Epithelial cell of esophagus (primary cell): ENCODE results near the gene STAM2.
"Not testable (repeated sequence)": the region's sequence is repeated elsewhere in the genome, so short reads cannot be mapped to it uniquely, and the experiment has no call there.

ENCODE experiments used
- DNase-seq: peaks from one replicate; pipeline ENCODE4 v3.0.0; 2010; ENCODE audit warnings: low read depth
- H3K4me3 ChIP-seq: 2 replicates; pipeline ENCODE4 v1.5.1; 2011; ENCODE audit warnings: mild to moderate bottlenecking, low read length, control low read depth
- TF ChIP-seq, protein P1 (sequence below): IDR thresholded peaks from 2 replicates; pipeline ENCODE4 v1.5.1; 2011; ENCODE audit warnings: low read depth, mild to moderate bottlenecking, low read length, control low read depth, inconsistent platforms; ENCODE audit not compliant: insufficient read depth; ENCODE audit errors: missing control alignments

The STAM2 gene

DNA sequence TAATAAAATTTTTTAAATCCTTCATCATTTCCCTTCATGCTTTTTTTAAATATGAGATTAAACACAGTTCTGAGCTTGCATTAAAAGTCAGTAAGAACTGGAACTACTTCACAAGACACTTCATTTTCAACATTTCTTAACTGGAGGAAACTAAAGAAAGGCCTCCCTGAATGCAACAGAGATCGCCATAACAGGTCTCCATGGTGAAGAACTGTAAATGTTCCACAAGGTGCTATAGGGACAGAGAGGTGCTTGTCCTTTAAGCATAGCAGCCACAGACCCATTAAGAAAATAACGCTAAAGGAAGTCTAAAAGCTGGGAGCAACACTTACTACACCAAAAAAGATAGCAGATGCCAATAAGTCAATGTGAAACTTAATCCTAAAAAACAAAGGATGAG is 8.5 kb downstream of the STAM2 start:
- no peak for DNase-seq
- H3K4me3 ChIP-seq: no peak overlapping the region
- TF ChIP-seq, protein P1, sequence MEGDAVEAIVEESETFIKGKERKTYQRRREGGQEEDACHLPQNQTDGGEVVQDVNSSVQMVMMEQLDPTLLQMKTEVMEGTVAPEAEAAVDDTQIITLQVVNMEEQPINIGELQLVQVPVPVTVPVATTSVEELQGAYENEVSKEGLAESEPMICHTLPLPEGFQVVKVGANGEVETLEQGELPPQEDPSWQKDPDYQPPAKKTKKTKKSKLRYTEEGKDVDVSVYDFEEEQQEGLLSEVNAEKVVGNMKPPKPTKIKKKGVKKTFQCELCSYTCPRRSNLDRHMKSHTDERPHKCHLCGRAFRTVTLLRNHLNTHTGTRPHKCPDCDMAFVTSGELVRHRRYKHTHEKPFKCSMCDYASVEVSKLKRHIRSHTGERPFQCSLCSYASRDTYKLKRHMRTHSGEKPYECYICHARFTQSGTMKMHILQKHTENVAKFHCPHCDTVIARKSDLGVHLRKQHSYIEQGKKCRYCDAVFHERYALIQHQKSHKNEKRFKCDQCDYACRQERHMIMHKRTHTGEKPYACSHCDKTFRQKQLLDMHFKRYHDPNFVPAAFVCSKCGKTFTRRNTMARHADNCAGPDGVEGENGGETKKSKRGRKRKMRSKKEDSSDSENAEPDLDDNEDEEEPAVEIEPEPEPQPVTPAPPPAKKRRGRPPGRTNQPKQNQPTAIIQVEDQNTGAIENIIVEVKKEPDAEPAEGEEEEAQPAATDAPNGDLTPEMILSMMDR: no peak

DNA sequence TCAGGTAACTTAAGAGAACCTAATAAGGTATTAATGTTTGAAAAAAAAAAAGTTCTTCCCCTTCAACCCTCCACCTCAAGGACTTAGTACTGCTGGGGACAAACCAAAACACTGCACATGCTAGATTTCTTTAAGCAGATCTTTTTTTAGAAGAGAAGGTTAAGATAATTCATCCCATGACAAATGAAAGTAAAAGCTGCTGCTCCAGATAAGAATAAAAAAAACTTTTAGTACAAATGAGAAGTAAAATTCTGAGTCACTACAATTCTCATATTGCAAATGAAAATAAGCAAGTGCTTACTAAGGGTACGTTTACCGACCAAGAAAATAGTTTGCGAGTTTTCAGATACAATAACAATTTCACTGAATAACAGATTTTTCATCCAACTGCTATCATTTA is 8.9 kb downstream of the STAM2 start:
- DNase-seq: no peak
- TF ChIP-seq, protein P1: no peak
- H3K4me3 ChIP-seq: no peak overlapping the region

DNA sequence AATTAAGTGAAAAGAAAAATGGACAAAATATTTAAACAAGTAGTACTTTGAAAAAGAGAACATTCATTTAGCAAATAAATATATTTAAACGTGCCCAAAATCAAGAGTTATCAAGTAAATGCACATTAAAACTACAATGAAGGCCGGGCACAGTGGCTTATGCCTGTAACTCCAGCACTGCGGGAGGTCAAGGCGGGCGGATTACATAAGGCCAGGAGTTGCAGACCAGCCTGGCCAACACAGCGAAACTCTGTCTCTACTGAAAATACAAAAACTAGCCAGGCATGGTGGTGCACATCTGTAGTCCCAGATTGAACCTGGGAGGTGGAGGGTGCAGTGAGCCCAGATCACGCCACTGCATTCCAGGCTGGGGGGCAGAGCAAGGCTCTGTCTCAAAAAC is 9.8 kb downstream of the STAM2 start:
- TF ChIP-seq, protein P1: no peak
- DNase-seq: no peak
- no peak overlapping the region for H3K4me3 ChIP-seq

DNA sequence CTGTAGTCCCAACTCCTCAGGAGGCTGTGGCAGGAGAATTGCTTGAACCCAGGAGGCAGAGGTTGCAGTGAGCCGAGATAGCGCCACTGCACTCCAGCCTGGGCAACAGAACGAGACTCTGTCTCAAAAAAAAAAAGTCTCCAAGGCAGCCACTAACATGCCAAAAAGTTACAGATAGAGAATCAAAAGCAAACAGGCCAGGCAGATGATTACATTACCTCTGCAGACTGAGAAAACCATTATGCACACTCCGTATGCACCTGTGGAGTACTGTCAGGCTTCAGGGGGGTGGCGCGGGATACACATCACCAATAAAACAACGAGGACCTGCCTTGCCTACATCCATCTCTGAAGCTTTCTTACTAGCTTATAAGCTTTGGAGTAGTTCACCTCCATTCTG is 10.3 kb downstream of the STAM2 start:
- TF ChIP-seq, protein P1: no peak
- no peak overlapping the region for H3K4me3 ChIP-seq
- DNase-seq: no peak

DNA sequence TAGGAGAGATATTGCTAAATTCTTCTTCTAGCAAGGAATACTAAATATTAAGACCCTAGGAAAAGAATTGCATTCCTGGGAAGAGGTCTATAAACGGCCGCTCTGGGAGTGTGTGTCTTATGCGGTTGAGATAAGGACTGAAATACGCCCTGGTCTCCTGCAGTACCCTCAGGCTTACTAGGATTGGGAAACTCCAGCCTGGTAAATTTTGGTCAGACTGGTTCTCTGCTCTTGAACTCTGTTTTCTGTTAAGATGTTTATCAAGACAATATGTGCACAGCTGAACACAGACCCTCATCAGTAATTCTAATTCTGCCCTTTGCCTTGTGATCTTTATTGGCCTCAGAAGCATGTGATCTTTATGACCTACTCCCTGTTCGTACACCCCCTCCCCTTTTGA is 11.9 kb downstream of the STAM2 start:
- H3K4me3 ChIP-seq, DNase-seq: not testable (repeated sequence)

DNA sequence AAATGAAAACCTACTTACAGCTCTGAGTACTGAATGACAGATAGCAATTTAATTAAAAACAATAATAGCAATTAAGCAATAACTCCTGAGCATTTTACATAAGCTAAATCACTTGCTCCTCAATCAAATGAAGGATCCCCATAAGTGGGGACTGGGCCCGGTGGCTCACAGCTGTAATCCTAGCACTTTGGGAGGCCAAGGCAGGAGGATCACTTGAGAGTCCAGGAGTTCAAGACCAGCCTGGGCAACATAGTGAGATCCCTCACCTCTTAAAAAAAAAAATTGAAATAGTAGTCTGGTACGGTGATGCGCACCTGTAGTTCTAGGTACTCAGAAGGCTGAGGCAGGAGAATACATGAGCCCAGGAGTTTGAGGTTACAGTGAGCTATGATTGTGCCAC is 13.4 kb downstream of the STAM2 start:
- H3K4me3 ChIP-seq: no peak overlapping the region
- TF ChIP-seq, protein P1: no peak
- DNase-seq: no peak

DNA sequence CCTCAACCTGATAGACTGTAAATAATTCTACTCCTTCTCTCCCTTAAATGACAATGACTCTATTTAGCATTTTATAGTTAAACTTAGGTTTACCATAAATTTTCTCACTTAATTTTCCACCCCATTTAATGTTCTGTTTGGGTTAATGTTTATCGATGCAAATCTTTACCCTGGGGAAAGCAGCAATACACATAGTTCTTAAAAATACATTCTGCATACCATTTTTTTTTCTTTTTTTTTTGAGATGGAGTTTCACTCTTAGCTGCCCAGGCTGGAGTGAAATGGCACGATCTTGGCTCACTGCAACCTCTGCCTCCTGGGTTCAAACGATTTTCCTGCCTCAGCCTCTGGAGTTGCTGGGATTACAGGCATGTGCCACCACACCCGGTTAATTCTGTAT is 14.0 kb downstream of the STAM2 start:
- TF ChIP-seq, protein P1: no peak

DNA sequence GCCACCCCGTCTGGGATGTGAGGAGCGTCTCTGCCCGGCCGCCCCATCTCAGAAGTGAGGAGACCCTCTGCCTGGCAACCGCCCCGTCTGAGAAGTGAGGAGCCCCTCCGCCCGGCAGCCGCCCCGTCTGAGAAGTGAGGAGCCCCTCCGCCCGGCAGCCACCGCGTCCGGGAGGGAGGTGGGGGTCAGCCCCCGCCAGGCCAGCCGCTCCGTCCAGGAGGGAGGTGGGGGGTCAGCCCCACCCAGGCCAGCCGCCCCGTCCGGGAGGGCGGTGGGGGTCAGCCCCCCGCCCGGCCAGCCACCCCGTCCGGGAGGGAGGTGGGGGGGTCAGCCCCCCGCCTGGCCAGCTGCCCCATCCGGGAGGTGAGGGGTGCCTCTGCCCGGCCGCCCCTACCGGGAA is 15.2 kb downstream of the STAM2 start:
- not testable (repeated sequence) for H3K4me3 ChIP-seq, DNase-seq

More for the DNA sequence above, 14.0 kb downstream of the STAM2 start:
- H3K4me3 ChIP-seq: no peak overlapping the region
- no peak for DNase-seq
